ENCODE data around the gene GPR108.

DNA sequence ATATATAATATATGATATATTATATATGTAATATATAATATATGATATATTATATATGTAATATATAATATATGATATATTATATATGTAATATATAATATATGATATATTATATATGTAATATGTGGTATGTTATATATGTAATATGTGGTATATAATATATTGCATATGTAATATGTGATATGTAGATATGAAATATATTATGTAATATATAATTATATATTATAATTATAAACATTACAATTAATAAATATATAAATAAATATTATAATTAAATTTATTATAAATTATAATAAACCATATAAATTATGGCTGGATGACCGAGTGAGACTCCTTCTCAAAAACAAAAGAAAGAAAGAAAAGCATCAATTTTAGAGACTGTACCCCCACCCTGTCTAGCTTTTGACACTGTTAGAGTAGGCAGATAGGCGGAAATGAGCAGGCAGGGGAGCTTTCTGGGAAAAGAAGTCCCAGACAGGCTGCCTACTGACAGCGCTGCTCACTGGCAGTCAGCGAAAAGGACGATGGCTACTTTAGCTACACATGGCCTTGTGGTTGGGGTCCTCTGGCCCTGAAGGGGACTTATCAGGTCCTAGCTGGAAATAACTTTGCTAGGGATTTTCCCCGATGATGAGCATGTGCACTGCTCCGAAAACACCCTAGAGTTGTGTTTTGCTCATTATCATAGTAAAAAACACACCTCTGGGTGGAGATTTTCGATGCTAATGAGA, 36.6 kb downstream of the GPR108 start:
- no peak for TF ChIP-seq POLR2A (IDR thresholded peaks at IDR 0.05)
- TF ChIP-seq, protein P1, sequence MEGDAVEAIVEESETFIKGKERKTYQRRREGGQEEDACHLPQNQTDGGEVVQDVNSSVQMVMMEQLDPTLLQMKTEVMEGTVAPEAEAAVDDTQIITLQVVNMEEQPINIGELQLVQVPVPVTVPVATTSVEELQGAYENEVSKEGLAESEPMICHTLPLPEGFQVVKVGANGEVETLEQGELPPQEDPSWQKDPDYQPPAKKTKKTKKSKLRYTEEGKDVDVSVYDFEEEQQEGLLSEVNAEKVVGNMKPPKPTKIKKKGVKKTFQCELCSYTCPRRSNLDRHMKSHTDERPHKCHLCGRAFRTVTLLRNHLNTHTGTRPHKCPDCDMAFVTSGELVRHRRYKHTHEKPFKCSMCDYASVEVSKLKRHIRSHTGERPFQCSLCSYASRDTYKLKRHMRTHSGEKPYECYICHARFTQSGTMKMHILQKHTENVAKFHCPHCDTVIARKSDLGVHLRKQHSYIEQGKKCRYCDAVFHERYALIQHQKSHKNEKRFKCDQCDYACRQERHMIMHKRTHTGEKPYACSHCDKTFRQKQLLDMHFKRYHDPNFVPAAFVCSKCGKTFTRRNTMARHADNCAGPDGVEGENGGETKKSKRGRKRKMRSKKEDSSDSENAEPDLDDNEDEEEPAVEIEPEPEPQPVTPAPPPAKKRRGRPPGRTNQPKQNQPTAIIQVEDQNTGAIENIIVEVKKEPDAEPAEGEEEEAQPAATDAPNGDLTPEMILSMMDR (IDR thresholded peaks at IDR 0.05): no peak

Measured in heart left ventricle (tissue), 13 donors.